Neural progenitor cell (in vitro differentiated cells): ENCODE measurements around the gene VSTM5. TPM values are rescaled to one million over a fixed set of nuclear protein-coding genes. Genes with fewer than 3 reads are reported as not detected.

Experiments used
- DNase-seq: peaks from one replicate; pipeline ENCODE4 v3.0.0-alpha.2; 2016; ENCODE audit warnings: low spot score
- H2AFZ ChIP-seq: fragments of 200-600 bp; sonication (generic); replicated peaks from 2 replicates; pipeline ENCODE4 v1.6.1; 2016; ENCODE audit warnings: antibody characterized with exemption
- H3F3A ChIP-seq: fragments of 200-600 bp; sonication (generic); 2 replicates; pipeline ENCODE4 v1.6.1; 2016; ENCODE audit warnings: antibody characterized with exemption, low read depth
- H3K27ac ChIP-seq: fragments of 200-600 bp; sonication (generic); 2 replicates; pipeline ENCODE4 v1.5.1; 2016; ENCODE audit warnings: mild to moderate bottlenecking
- H3K27me3 ChIP-seq: fragments of 200-600 bp; sonication (generic); 2 replicates; pipeline ENCODE4 v1.6.1; 2016; ENCODE audit warnings: mild to moderate bottlenecking, moderate library complexity
- H3K36me3 ChIP-seq: fragments of 200-600 bp; sonication (generic); 2 replicates; pipeline ENCODE4 v1.5.1; 2016
- H3K4me1 ChIP-seq: fragments of 200-600 bp; sonication (generic); 2 replicates; pipeline ENCODE4 v1.6.1; 2016; ENCODE audit warnings: mixed run types
- H3K4me2 ChIP-seq: fragments of 200-600 bp; sonication (generic); 2 replicates; pipeline ENCODE4 v1.6.1; 2016
- H3K4me3 ChIP-seq: fragments of 200-600 bp; sonication (generic); 2 replicates; pipeline ENCODE4 v1.5.1; 2016
- H3K79me2 ChIP-seq: fragments of 200-600 bp; sonication (generic); 2 replicates; pipeline ENCODE4 v1.6.1; 2016; ENCODE audit warnings: low read depth
- H3K9ac ChIP-seq: fragments of 200-600 bp; sonication (generic); 2 replicates; pipeline ENCODE4 v1.6.1; 2016
- H3K9me3 ChIP-seq: fragments of 200-600 bp; sonication (generic); 2 replicates; pipeline ENCODE4 v1.5.1; 2016; ENCODE audit warnings: low read depth
- H4K20me1 ChIP-seq: fragments of 200-600 bp; sonication (generic); 2 replicates; pipeline ENCODE4 v1.6.1; 2016; ENCODE audit warnings: low read depth
- H3K27ac Mint-ChIP-seq: 3 replicates; pipeline ENCODE4 v1.8.0; 2021; ENCODE audit warnings: mixed read lengths
- H3K27me3 Mint-ChIP-seq: 2 replicates; pipeline ENCODE4 v1.8.0; 2022; ENCODE audit warnings: low read depth, mild to moderate bottlenecking, inconsistent platforms, moderate library complexity, mixed read lengths; ENCODE audit not compliant: insufficient read depth
- H3K36me3 Mint-ChIP-seq: 3 replicates; pipeline ENCODE4 v1.8.0; 2021; ENCODE audit warnings: mixed read lengths
- H3K4me1 Mint-ChIP-seq: 3 replicates; pipeline ENCODE4 v1.8.0; 2021; ENCODE audit warnings: mixed read lengths
- H3K4me3 Mint-ChIP-seq: 3 replicates; pipeline ENCODE4 v1.8.0; 2021; ENCODE audit warnings: mild to moderate bottlenecking, moderate library complexity, mixed read lengths
- H3K9me3 Mint-ChIP-seq: 3 replicates; pipeline ENCODE4 v1.8.0; 2020; ENCODE audit warnings: mixed read lengths
- EZH2 ChIP-seq: fragments of 200-600 bp; sonication (generic); IDR thresholded peaks from 2 replicates; pipeline ENCODE4 v1.6.1; 2017; ENCODE audit warnings: antibody characterized with exemption, mild to moderate bottlenecking, moderate library complexity
- EZH2phosphoT487 ChIP-seq: fragments of 200-600 bp; sonication (generic); IDR thresholded peaks from 2 replicates; pipeline ENCODE4 v1.6.1; 2017; ENCODE audit warnings: antibody characterized with exemption
- total RNA-seq: library from RNA; depleted of rRNA; stranded (reverse); fragments of >200 nt; gene quantifications from 2 replicates; pipeline ENCODE4 v1.2.3, GENCODE V29; 2015; ENCODE audit warnings: low replicate concordance
- TF ChIP-seq, protein P1 (sequence below): fragments of 200-600 bp; sonication (generic); IDR thresholded peaks from 2 replicates; pipeline ENCODE4 v1.5.1; 2017; ENCODE audit warnings: antibody characterized with exemption, mild to moderate bottlenecking

Gene VSTM5
- total RNA-seq, 1 donor from 2014 or later, result 0.37 TPM

DNA sequence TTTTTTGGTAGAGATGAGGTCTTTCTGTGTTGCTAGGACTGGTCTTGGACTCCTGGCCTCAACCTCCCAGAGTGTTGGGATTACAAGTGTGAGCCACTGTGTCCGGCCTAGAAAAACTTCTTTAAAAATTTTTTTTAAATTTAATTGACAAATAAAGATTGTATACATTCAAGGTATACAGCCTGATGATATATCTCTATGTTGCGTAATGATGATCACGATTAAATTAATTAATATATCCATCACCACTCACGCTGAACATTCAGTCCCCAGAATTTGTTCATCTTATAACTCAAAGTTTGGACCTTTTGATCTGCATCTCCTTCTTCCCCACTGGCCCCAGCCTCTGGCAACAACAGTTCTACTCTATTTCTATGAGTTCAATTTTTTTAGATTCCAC, 27.2 kb downstream of the VSTM5 start:
- TF ChIP-seq EZH2phosphoT487 (no peak), EZH2 (no peak)
- TF ChIP-seq, protein P1, sequence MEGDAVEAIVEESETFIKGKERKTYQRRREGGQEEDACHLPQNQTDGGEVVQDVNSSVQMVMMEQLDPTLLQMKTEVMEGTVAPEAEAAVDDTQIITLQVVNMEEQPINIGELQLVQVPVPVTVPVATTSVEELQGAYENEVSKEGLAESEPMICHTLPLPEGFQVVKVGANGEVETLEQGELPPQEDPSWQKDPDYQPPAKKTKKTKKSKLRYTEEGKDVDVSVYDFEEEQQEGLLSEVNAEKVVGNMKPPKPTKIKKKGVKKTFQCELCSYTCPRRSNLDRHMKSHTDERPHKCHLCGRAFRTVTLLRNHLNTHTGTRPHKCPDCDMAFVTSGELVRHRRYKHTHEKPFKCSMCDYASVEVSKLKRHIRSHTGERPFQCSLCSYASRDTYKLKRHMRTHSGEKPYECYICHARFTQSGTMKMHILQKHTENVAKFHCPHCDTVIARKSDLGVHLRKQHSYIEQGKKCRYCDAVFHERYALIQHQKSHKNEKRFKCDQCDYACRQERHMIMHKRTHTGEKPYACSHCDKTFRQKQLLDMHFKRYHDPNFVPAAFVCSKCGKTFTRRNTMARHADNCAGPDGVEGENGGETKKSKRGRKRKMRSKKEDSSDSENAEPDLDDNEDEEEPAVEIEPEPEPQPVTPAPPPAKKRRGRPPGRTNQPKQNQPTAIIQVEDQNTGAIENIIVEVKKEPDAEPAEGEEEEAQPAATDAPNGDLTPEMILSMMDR, result no peak
- H2AFZ ChIP-seq, result no peak overlapping the region
- H4K20me1 ChIP-seq, result peaks cover 8% of the 10 kb centered on the region
- no peaks in the 10 kb centered on the region for H3K36me3 ChIP-seq
- no peak overlapping the region for H3K27ac ChIP-seq
- H3K4me1 Mint-ChIP-seq, result peaks cover 15% of the 10 kb centered on the region
- no peaks in the 10 kb centered on the region for H3K27me3 ChIP-seq
- no peaks in the 10 kb centered on the region for H3K79me2 ChIP-seq
- peaks cover 28% of the 10 kb centered on the region for H3F3A ChIP-seq
- H3K36me3 Mint-ChIP-seq, result peaks cover 2% of the 10 kb centered on the region
- H3K4me3 Mint-ChIP-seq, result no peak overlapping the region
- peaks cover 22% of the 10 kb centered on the region for H3K4me1 ChIP-seq
- H3K9ac ChIP-seq, result no peak overlapping the region
- H3K4me2 ChIP-seq, result no peak overlapping the region
- H3K9me3 ChIP-seq, result no peaks in the 10 kb centered on the region
- no peak overlapping the region for H3K4me3 ChIP-seq
- no peaks in the 10 kb centered on the region for H3K27me3 Mint-ChIP-seq
- no peaks in the 10 kb centered on the region for H3K9me3 Mint-ChIP-seq
- no peak for DNase-seq
- no peak overlapping the region for H3K27ac Mint-ChIP-seq

DNA sequence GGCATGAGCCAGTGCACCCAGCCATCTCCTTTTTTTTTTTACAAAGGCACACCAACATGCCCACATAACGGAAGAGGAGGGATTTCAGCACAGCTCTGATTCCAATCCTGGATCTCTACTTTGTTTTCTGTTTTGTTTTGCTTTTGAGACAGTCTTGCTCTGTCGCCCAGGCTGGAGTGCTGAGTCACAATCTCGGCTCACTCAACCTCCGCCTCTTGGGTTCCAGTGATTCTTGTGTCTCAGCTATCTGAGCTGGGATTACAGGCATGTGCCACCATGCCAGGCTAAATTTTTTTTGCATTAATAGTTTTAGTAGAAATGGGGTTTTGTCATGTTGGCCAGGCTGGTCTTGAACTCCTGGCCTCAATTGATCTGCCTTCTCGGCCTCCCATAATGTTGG, 28.1 kb downstream of the VSTM5 start:
- peaks cover 15% of the 10 kb centered on the region for H3K4me1 Mint-ChIP-seq
- no peak overlapping the region for H3K4me3 Mint-ChIP-seq
- no peaks in the 10 kb centered on the region for H3K36me3 ChIP-seq
- H3K9ac ChIP-seq, result no peak overlapping the region
- H3K79me2 ChIP-seq, result no peaks in the 10 kb centered on the region
- H3K27me3 ChIP-seq, result no peaks in the 10 kb centered on the region
- H2AFZ ChIP-seq, result no peak overlapping the region
- peaks cover 28% of the 10 kb centered on the region for H3F3A ChIP-seq
- peaks cover 2% of the 10 kb centered on the region for H3K36me3 Mint-ChIP-seq
- H4K20me1 ChIP-seq, result peaks cover 8% of the 10 kb centered on the region
- TF ChIP-seq EZH2phosphoT487 (no peak), EZH2 (no peak)
- TF ChIP-seq, protein P1, result no peak
- H3K9me3 Mint-ChIP-seq, result no peaks in the 10 kb centered on the region
- H3K27ac Mint-ChIP-seq, result no peak overlapping the region
- H3K27me3 Mint-ChIP-seq, result no peaks in the 10 kb centered on the region
- H3K4me1 ChIP-seq, result peaks cover 22% of the 10 kb centered on the region
- no peak overlapping the region for H3K27ac ChIP-seq
- no peaks in the 10 kb centered on the region for H3K9me3 ChIP-seq
- no peak overlapping the region for H3K4me3 ChIP-seq
- H3K4me2 ChIP-seq, result no peak overlapping the region
- no peak for DNase-seq

DNA sequence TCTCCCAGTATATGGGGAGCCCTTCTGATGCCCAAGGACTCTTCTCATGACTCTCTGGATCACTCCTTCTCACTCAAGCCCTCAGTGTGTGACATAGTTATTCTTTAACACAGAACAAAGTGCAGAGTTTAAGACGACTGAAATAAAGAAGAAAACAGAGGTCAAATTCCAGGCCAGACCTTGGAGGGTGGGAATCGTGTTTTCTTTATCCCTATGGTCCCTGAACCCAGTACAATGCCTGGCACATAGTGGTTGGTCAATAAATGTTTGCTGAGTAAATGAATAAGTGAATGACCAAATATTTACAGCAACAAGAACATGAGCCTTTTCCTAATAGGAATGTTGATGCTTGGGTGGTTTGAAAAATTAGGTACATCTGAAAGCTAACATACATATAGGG, 28.8 kb downstream of the VSTM5 start:
- Histone ChIP-seq H2AFZ (no peak overlapping the region), H4K20me1 (peaks cover 8% of the 10 kb centered on the region), H3K4me1 (peaks cover 22% of the 10 kb centered on the region), H3K4me3 (no peak overlapping the region), H3K27ac (no peak overlapping the region), H3K36me3 (no peaks in the 10 kb centered on the region), H3K4me2 (no peak overlapping the region), H3K9me3 (no peaks in the 10 kb centered on the region), H3K27me3 (no peaks in the 10 kb centered on the region), H3K79me2 (no peaks in the 10 kb centered on the region), H3F3A (peaks cover 32% of the 10 kb centered on the region), H3K9ac (no peak overlapping the region)
- H3K27me3 Mint-ChIP-seq, result no peaks in the 10 kb centered on the region
- TF ChIP-seq EZH2 (no peak), EZH2phosphoT487 (no peak)
- TF ChIP-seq, protein P1, result no peak
- peaks cover 15% of the 10 kb centered on the region for H3K4me1 Mint-ChIP-seq
- H3K4me3 Mint-ChIP-seq, result no peak overlapping the region
- H3K36me3 Mint-ChIP-seq, result peaks cover under 1% of the 10 kb centered on the region
- no peaks in the 10 kb centered on the region for H3K9me3 Mint-ChIP-seq
- DNase-seq, result no peak
- H3K27ac Mint-ChIP-seq, result no peak overlapping the region

DNA sequence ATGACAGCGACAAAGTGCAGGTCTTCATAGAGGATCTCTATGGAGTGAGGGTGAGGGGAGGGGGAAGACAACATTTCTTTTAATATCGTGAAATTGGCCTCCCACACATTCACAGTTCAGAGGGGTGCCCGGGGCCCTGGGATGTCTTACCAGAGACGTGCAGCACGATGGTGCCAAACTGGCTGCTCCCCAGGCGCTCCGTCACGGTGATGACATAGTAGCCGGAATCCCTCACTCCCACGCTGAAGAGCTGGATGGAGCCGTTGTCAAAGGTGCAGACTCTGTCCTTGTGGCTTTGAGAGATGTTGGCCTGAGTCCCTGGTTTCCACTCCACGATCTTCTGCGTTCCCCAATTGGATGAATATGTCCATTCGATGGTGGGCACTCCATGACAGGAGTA, 29.6 kb downstream of the VSTM5 start:
- peaks cover 15% of the 10 kb centered on the region for H3K4me1 Mint-ChIP-seq
- Histone ChIP-seq H2AFZ (no peak overlapping the region), H3K36me3 (no peaks in the 10 kb centered on the region), H3K9ac (no peak overlapping the region), H3K79me2 (no peaks in the 10 kb centered on the region), H3K4me1 (peaks cover 22% of the 10 kb centered on the region), H4K20me1 (peaks cover 8% of the 10 kb centered on the region), H3K9me3 (no peaks in the 10 kb centered on the region), H3K4me3 (no peak overlapping the region), H3K27me3 (no peaks in the 10 kb centered on the region), H3K27ac (no peak overlapping the region), H3K4me2 (no peak overlapping the region), H3F3A (peaks cover 32% of the 10 kb centered on the region)
- H3K9me3 Mint-ChIP-seq, result no peaks in the 10 kb centered on the region
- no peak for DNase-seq
- no peak overlapping the region for H3K4me3 Mint-ChIP-seq
- no peaks in the 10 kb centered on the region for H3K27me3 Mint-ChIP-seq
- TF ChIP-seq EZH2, result no peak
- no peak for TF ChIP-seq EZH2phosphoT487
- TF ChIP-seq, protein P1, result no peak
- peaks cover 3% of the 10 kb centered on the region for H3K36me3 Mint-ChIP-seq
- no peak overlapping the region for H3K27ac Mint-ChIP-seq
